Naive B cell (primary cell): ENCODE measurements around the gene CCDC70. TPM values are rescaled to one million over a fixed set of nuclear protein-coding genes. Genes with fewer than 3 reads are reported as not detected.

Experiments used
- ATAC-seq, 2 donors: fragments of 150-1000 bp; cut with Tn5 transposase; 2 replicates each; pipeline ENCODE4 v1.10.0; 2021; ENCODE audit warnings: low read depth in 2 of 2, mild to moderate bottlenecking in 2 of 2, moderate library complexity in 2 of 2
- DNase-seq: peaks from one replicate; pipeline ENCODE4 v3.0.0; 2022
- H3K27ac Mint-ChIP-seq, 6 donors: one replicate each; pipeline ENCODE4 v1.8.0; 2020 to 2022; ENCODE audit warnings: mild to moderate bottlenecking in 6 of 6, mixed read lengths in 6 of 6, moderate library complexity in 5 of 6, inconsistent platforms in 2 of 6
- H3K27me3 Mint-ChIP-seq, 3 donors: one replicate each; pipeline ENCODE4 v1.8.0; 2021 to 2022; ENCODE audit warnings: mixed read lengths in 3 of 3, mild to moderate bottlenecking in 1 of 3
- H3K36me3 Mint-ChIP-seq, 2 donors: one replicate each; pipeline ENCODE4 v1.8.0; 2020 to 2022; ENCODE audit warnings: mixed read lengths in 2 of 2, inconsistent platforms in 1 of 2, mild to moderate bottlenecking in 1 of 2
- H3K4me1 Mint-ChIP-seq, 3 donors: one replicate each; pipeline ENCODE4 v1.8.0; 2020 to 2022; ENCODE audit warnings: mixed read lengths in 3 of 3, inconsistent platforms in 1 of 3, mild to moderate bottlenecking in 1 of 3, moderate library complexity in 1 of 3
- H3K4me3 Mint-ChIP-seq, 8 donors: one replicate each; pipeline ENCODE4 v1.8.0; 2020 to 2022; ENCODE audit warnings: mild to moderate bottlenecking in 8 of 8, mixed read lengths in 8 of 8, moderate library complexity in 8 of 8, inconsistent platforms in 2 of 8
- H3K9me3 Mint-ChIP-seq, 7 donors: one replicate each; pipeline ENCODE4 v1.8.0; 2020 to 2022; ENCODE audit warnings: mixed read lengths in 7 of 7, mild to moderate bottlenecking in 5 of 7, inconsistent platforms in 2 of 7, moderate library complexity in 1 of 7
- polyA plus RNA-seq, 6 donors: library from polyadenylated mRNA; unstranded; fragments of 300-500 nt; fragmentation: Illumina TruSeq; gene quantifications; one replicate each; pipeline ENCODE4 v1.2.3, GENCODE V29; 2021; ENCODE audit warnings: low read depth in 6 of 6

Gene CCDC70
- polyA plus RNA-seq, 6 donors from 2014 or later, result not detected

DNA sequence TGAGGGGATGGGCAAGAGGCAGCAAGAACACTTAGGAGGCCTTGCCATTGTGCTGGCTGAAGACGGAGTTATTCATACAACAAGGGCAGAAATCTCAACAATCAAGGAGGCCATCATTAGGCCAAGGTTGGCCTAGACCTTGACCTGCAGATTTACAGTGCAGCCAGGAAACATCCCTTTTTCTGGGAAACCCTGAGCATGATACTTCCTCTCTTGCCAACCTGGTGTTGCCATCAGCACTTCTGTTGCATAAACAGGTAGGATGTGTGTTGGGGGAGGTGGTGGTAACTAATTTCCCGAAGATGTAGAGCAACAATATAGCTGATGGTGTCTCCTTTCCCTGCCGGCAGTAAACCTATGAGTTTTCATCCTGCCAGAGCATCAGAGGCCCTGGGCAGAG, 24.8 kb upstream of the CCDC70 start:
- H3K27ac Mint-ChIP-seq, result no peak overlapping the region
- no peaks in the 10 kb centered on the region for H3K36me3 Mint-ChIP-seq

DNA sequence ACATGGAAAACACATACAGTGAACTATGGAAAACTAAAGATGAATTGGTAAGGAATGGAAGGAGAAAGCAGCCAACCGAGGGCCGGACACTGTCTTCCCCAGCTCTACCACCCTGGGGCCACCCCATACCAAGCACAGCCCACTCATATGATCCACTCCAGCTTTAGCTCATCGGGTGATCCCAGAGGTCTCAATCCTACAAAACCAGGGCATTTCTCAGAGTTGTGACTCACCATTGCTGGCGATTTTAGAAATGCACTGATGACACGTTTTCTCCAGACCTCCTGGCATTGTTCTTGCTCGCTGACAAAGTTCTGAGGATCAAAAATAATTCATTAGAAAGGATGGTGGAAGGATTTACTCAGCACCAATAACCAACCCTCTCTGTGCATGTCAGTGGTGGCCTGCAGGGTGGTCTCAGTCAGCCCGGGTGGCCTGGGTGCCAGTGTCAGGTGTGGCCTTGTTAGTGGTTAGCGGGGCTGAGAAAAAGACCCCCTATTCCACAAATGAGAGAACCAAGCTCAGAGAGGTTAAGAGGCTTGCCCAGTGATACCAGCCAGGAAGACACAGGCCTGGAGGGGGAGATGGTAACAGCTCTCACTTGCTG, 23.4 kb upstream of the CCDC70 start:
- no peak for DNase-seq
- Mint-ChIP-seq H3K4me1 (no peaks in the 10 kb centered on the region), H3K27me3 (peaks cover 4 to 15% (median 6%) of the 10 kb centered on the region in 3 donors), H3K4me3 (no peak overlapping the region), H3K36me3 (no peaks in the 10 kb centered on the region), H3K9me3 (no peaks in the 10 kb centered on the region), H3K27ac (no peak overlapping the region)
- ATAC-seq, result no peak

More for the DNA sequence above, 24.8 kb upstream of the CCDC70 start:
- H3K27me3 Mint-ChIP-seq, result peaks cover 3 to 26% (median 13%) of the 10 kb centered on the region in 3 donors
- H3K4me3 Mint-ChIP-seq, result no peak overlapping the region
- no peak for DNase-seq
- ATAC-seq, result no peak
- peaks cover 7 to 10% (median 8%) of the 10 kb centered on the region in 3 donors for H3K4me1 Mint-ChIP-seq
- H3K9me3 Mint-ChIP-seq, result no peaks in the 10 kb centered on the region

DNA sequence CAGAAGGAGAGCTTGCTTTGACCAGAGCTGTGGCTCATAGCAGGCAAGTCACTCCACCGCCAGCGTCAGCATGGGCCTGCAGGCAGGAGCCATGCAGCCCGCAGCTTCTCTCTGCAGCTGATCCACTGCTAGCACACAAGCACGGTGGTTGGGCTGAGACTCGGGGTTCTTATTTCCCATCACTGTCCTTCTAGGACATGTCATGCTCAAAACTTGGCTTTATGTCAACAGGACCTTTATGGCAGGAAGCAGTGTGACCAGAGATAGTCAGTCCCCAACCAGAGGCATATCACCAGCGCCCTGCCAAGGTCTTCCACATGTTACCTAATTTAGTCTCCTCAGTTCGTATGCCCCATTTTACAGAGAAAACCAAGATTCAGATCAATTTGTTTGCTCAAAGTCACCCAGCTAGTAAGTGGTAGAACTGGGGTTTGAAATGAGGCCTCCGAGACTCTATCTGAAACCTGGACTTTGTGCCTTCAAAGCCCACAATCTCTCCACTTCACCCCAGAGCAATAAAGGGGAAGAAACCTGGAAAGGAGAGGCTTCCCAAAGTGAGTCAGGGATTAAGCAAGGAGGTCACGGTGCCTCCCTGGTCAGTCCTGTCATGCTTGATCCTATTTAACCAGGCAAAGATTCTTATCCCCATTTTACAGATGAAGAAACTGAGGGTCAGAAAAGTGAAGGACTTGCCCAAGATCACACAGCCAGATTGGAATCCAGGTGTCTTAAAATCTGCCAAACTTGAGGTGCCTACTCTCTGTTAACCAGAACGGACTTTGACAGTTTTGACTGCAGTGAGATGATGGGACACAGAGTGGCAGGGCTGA, 21.8 kb upstream of the CCDC70 start:
- Mint-ChIP-seq H3K4me1 (peaks cover 3 to 4% (median 3%) of the 10 kb centered on the region in 3 donors), H3K9me3 (no peaks in the 10 kb centered on the region), H3K4me3 (no peak overlapping the region), H3K27ac (no peak overlapping the region), H3K36me3 (no peaks in the 10 kb centered on the region), H3K27me3 (peaks cover 10 to 22% (median 13%) of the 10 kb centered on the region in 3 donors)
- ATAC-seq, result no peak
- no peak for DNase-seq

DNA sequence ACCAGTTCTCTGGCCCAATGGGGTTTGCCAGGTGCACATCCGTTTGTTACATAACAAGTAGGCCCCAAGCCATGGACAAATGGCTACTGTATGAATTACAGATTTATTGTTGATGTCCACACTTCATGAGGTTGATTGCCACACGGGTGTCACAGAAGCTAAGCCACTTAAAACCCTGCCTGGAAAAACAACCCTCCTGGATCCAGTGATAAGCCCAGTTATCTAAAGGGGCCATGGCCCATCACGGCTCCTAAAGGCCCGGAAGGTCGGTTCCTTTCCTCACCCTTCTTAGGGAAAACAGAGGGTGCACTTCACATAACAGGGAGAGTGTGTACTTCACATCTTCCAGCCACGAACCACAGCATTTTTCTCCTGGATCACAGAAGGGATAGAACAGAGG, 20.9 kb upstream of the CCDC70 start:
- no peak overlapping the region for H3K4me3 Mint-ChIP-seq
- ATAC-seq (no peak), DNase-seq (no peak)
- H3K27ac Mint-ChIP-seq, result no peak overlapping the region
- H3K4me1 Mint-ChIP-seq, result peaks cover 6 to 9% (median 7%) of the 10 kb centered on the region in 3 donors
- peaks cover 10 to 27% (median 17%) of the 10 kb centered on the region in 3 donors for H3K27me3 Mint-ChIP-seq
- H3K36me3 Mint-ChIP-seq, result no peaks in the 10 kb centered on the region
- H3K9me3 Mint-ChIP-seq, result no peaks in the 10 kb centered on the region

DNA sequence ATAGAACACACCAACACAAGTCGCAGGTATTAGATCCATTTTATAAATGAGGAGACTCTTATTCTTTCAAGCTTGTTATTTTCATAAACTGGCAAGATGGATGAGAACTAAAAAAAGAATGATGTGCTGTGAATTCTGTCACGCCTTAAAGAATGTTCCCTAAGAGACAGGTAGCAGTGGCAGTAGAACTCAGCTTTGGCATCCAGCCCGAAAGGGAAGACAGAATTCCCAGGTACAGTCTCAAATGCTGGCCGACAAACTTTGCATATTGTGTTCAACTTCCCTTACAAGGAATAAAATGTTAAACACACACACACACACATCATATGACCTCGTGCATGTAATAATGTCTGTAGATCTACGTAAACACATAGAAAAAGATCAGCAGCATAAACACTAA, 20.0 kb upstream of the CCDC70 start:
- H3K4me1 Mint-ChIP-seq, result peaks cover 6 to 9% (median 7%) of the 10 kb centered on the region in 3 donors
- no peak for ATAC-seq
- no peak for DNase-seq
- no peak overlapping the region for H3K4me3 Mint-ChIP-seq
- H3K36me3 Mint-ChIP-seq, result no peaks in the 10 kb centered on the region
- H3K27me3 Mint-ChIP-seq, result peaks cover 10 to 26% (median 17%) of the 10 kb centered on the region in 3 donors
- H3K9me3 Mint-ChIP-seq, result no peaks in the 10 kb centered on the region
- no peak overlapping the region for H3K27ac Mint-ChIP-seq

DNA sequence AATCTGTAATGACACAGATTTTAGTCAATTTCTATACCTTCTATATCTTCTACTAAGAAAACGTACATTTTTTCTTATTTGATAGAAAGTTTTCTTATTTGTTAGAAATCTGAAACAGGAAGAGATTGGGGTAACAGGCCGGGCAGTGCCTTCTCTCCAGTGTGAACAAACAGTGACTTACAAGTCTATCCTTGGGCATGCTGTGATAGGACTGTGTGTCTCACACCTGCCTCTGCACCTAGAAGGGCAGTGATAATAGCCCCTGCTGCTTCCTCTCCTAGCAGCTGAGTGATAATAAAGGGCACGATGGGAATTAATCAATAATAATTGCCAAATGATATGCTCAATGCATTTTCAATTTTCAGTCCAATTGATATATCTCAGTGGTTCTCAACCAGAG, 18.2 kb upstream of the CCDC70 start:
- Mint-ChIP-seq H3K27me3 (peaks cover 10 to 12% (median 12%) of the 10 kb centered on the region in 3 donors), H3K36me3 (no peaks in the 10 kb centered on the region), H3K9me3 (no peaks in the 10 kb centered on the region), H3K27ac (no peak overlapping the region), H3K4me1 (peaks cover 6 to 9% (median 7%) of the 10 kb centered on the region in 3 donors), H3K4me3 (no peak overlapping the region)
- ATAC-seq (no peak), DNase-seq (no peak)

DNA sequence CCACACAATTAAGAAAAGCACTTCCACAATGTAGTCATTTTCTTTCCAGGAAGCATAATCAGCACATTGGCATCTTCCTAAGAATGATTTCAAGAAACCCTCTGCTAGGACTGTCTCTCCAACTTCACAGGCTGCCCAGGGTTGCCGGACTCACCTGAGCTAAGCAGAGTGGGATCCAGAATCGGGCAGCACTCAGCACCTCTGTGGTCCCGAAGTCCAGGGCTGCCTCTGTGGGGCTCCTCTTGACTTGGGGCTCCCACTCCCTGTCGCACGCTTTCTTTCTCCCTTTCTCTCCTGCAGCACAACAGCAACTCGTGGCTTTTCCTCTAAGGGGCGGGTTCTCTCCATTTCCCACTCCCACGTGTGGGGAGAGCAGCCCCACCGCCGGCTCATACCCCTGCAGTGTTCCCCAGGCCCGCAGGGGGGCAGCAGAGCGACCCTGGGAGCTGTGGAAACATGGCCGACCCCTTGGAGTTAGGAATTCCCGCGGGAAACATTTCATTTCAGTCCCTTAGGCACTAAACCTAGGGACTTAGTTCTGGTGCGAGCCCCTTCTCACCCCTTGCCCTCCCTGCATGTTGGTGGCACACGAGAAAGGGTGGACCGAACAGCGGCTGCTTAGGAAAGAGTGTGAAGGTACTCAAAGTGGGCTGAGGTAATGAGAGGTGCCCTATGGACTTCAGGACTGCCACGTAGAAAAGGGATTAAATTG, 16.8 kb upstream of the CCDC70 start, which contains the start of gene TMEM272:
TMEM272 (minus strand) TSS at position 316 of the 712 bp plus-strand sequence. CDS start 6,647 bp downstream, outside the sequence.
- peaks cover 10 to 12% (median 12%) of the 10 kb centered on the region in 3 donors for H3K27me3 Mint-ChIP-seq
- peak within 1 kb of the TSS in 5 of 8 donors; percentile 16 to 75 (median 30) for H3K4me3 Mint-ChIP-seq
- ATAC-seq, result peak; percentile 37 to 55
- no peaks in the 10 kb centered on the region for H3K36me3 Mint-ChIP-seq
- H3K9me3 Mint-ChIP-seq, result no peaks in the 10 kb centered on the region
- peak within 1 kb of the TSS in 1 of 6 donors; percentile 52 for H3K27ac Mint-ChIP-seq
- peaks cover 6 to 9% (median 7%) of the 10 kb centered on the region in 3 donors for H3K4me1 Mint-ChIP-seq
- DNase-seq, result peak; percentile 29

DNA sequence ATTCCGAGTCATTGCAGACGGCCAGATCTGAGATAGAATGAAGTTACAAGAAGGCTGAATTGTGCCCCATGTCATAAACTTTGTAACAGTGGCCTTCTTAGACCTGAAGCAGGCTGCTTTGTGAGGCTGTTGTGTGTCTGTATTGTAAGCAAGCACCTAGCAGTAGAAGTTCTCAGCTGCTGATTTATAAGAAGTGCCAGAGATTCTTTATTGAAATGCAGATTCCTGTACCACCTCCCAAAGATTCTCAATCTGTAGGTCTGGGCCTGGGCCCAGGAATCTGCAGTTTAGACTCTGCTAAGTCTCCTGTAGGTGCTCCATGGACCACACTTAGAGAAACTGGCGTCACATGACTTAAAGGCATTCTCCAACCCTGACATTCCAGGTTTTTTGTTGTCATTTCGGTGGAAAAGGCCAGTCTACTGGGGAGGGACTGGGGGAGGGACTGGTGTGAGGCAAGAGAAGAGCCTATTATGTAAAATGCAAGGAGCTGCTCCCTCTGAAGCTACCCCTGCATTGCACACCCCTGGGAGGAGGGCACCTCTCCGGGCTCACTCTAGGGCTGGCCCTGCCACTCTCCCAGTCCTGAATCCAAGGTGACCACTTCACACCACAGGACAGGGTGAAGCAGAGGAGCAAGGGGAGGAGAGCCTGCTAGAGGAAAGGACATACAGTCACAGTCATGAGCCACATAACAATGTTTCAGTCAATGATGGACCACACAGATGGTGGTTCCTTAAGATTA, 16.0 kb upstream of the CCDC70 start:
- ATAC-seq (no peak), DNase-seq (no peak)
- Mint-ChIP-seq H3K27ac (no peak overlapping the region), H3K9me3 (no peaks in the 10 kb centered on the region), H3K4me3 (no peak overlapping the region), H3K36me3 (no peaks in the 10 kb centered on the region), H3K27me3 (peaks cover 10 to 12% (median 12%) of the 10 kb centered on the region in 3 donors), H3K4me1 (peaks cover 6 to 9% (median 7%) of the 10 kb centered on the region in 3 donors)

DNA sequence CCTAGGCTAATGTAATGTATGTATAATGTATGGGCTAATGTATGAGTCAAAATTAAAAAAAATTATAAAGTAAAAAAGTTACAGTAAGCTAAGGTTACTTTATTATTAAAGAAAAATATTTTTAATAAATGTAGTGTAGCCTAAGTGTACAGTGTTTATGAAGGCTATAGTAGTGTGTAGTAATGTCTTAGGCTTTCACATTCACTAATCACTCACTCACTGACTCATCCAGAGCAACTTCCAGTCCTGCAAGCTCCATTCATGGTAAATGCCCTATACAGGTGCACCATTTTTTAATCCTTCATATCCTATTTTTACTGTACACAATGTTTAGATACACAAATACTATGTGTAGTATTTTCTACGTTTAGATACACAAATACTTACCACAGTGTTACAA, 15.0 kb upstream of the CCDC70 start:
- Mint-ChIP-seq H3K4me3 (no peak overlapping the region), H3K36me3 (no peaks in the 10 kb centered on the region), H3K4me1 (peaks cover 6 to 9% (median 7%) of the 10 kb centered on the region in 3 donors), H3K9me3 (no peaks in the 10 kb centered on the region), H3K27me3 (peaks cover 9 to 12% (median 12%) of the 10 kb centered on the region in 3 donors), H3K27ac (no peak overlapping the region)
- no peak for DNase-seq
- no peak for ATAC-seq

DNA sequence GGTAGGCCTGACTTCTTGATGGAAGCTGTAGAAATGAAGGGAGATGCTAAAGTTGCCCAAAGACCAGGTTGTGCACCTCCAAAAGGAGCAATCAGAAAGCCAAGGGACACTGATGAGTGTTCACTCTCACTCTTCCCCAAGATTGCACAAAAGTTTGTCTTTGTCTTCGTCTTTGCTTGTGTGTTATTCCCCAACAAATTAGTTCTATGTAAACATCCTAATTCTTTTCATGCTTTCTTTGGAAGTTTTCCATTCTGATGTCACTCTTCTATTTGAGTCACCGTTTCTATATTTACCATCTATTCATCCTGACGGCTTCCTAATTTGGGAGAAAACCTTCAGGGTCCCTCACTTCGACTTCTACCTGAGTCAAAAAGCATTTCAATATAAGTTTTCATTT, 13.1 kb upstream of the CCDC70 start:
- peaks cover 3 to 12% (median 12%) of the 10 kb centered on the region in 3 donors for H3K27me3 Mint-ChIP-seq
- H3K27ac Mint-ChIP-seq, result no peak overlapping the region
- no peak for ATAC-seq
- H3K36me3 Mint-ChIP-seq, result no peaks in the 10 kb centered on the region
- H3K4me1 Mint-ChIP-seq, result peaks cover 6 to 9% (median 7%) of the 10 kb centered on the region in 3 donors
- no peaks in the 10 kb centered on the region for H3K9me3 Mint-ChIP-seq
- DNase-seq, result no peak
- peak overlapping the region in 1 of 8 donors; percentile 7 for H3K4me3 Mint-ChIP-seq

DNA sequence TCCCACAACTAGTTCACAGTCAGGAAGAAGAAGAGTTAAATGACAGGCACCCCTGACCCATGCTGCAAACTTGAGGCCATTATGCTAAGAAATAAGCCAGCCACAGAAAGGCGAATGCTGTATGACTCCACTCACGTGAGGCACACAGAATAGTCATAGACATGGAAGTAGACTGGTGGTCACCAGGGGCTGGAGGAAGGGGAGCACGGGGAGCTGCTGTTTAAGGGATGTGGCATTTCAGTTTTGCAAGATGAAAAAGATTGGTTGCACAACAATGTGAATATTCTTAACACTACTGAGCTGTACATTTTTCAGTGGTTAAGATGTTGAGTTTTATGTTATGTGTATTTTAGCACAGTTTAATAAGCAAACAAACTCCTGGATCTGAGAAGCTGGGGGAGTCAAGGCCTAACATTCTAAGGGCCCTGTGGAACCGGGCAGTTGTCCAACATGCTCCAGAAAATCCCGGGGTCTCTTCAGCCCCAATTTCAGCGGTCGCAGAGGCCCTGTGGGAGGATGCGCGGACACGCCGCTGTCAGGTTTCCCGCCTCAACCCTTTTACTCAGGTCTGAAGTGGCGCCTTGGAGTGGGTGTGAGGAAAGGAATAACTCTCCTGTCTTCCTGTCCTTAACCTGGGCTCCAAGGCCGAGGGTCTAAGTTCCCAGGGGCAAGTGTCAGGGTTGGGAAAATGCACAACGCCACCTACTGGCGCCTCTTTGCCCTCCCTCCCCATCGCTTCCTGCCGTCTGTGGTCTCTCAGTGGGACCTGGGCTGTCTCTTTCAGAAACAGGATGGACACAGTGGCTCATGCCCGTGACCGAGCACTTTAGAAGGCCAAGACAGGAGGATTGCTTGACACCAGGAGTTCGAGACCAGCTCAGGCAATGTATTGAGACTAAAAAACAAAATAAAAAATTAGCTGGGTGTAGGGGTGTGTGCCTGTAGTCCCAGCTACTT, 12.3 kb upstream of the CCDC70 start:
- ATAC-seq (peak in 1 of 2 donors; percentile 48), DNase-seq (no peak)
- Mint-ChIP-seq H3K4me3 (peak overlapping the region in 1 of 8 donors; percentile 29), H3K9me3 (no peaks in the 10 kb centered on the region), H3K27ac (no peak overlapping the region), H3K36me3 (no peaks in the 10 kb centered on the region), H3K4me1 (peaks cover 6 to 9% (median 7%) of the 10 kb centered on the region in 3 donors), H3K27me3 (peaks cover 0 to 13% (median 10%) of the 10 kb centered on the region in 3 donors)
